NCI-H2196 treated with DMSO at 0.1 percent for 48 hours (cell line): ENCODE data around the gene PLEKHA5.
"Not testable (repeated sequence)": the region's sequence is repeated elsewhere in the genome, so short reads cannot be mapped to it uniquely, and the experiment has no call there.

Experiments used
- DNase-seq: peaks from one replicate; lab custom pipeline; 2025; ENCODE audit not compliant: unreplicated experiment; lab: John Stamatoyannopoulos, UW

PLEKHA5 gene

DNA sequence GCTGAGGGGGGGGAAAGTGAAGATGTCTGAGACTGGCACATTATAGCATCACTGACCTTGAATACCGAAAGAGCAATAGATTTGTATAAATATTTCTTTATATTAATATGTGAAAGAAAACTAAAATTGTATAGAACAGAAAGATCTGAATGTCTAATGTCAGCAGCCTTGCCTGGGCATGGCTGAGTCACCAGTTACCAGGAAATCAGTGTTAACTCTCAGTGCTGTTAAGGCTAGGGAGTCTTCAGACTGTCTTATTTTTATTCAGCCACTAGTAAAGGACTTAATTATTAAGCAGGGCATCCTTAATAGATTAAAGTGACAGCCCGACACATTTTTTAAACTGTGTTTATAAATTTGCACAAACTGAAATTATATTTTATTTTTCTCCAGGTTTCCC is 186.9 kb downstream of the PLEKHA5 start:
- DNase-seq: no peak

DNA sequence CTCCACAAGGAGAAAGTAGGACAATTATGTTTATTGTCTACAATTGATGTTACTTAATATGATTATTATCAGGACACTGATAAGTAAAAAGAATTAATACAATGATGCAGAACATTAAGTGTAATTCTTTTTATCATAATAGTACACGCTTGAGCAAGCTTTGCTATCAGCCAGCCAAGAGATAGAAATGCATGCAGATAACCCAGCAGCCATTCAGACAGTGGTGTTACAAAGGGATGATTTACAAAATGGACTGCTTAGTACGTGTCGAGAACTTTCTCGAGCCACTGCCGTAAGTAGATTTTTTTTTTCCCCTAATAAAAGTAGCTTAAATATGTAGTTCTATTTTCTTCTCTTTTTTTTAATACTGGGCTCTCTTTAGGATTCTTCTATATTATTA is 192.8 kb downstream of the PLEKHA5 start:
- DNase-seq: no peak

DNA sequence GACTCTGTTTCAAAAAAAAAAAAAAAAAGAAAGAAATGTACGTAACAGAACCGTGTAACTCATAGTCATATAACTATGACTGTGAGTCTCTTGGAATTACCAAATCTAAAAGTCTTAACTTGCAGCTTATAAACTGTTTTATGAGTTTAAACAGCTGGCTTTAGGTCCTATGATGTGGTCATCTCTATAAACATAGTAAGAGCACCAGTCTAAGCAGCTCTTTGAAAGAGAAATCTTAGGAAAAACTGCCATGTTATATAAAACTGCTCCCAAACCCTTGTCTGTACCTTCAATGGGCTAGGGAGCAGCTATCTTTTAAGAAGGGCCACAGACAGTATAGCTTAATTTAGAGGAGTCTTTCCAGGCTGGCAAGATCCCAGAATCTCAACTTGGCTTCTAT is 194.3 kb downstream of the PLEKHA5 start:
- no peak for DNase-seq

DNA sequence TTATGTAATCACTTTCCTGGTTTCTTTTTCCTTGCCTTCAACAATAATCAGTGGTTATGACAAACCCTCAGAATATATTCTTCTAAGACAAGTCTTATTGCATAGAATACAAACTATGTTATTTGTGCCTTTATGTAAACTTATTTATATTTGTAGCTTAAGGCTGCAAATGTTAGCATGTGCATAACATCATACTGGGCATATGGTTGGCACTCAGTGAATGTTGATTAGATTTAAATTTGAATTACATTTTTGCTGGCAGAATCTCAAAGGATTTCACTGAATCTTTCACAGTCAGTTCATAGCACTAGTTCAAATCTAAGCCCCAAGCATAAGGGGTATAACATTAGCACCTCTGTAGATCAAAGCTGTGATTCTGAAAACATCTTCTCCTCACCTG is 196.6 kb downstream of the PLEKHA5 start:
- DNase-seq: no peak

GRCh38 chr12:19332196-19332595 is 202.7 kb downstream of the PLEKHA5 start:
- DNase-seq: no peak

DNA sequence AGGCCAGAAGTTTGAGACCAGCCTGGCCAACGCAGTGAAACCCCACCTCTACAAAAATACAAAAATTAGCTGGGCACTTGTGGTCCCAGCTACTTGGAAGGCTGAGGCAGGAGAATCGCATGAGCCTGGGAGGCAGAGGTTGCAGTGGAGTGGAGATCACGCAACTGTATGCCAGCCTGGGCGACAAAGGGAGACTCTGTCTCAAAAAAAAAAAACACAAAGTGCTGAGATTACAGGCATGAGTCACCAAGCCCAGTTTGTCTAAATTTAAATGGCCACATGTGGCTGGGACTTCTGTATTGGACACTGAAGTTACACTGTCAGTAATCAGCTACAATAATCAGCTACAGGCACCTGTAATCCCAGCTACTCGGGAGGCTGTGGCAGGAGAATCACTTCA is 208.9 kb downstream of the PLEKHA5 start:
- DNase-seq: no peak

GRCh38 chr12:19350850-19351249 is 221.3 kb downstream of the PLEKHA5 start:
- DNase-seq: not testable (repeated sequence)

DNA sequence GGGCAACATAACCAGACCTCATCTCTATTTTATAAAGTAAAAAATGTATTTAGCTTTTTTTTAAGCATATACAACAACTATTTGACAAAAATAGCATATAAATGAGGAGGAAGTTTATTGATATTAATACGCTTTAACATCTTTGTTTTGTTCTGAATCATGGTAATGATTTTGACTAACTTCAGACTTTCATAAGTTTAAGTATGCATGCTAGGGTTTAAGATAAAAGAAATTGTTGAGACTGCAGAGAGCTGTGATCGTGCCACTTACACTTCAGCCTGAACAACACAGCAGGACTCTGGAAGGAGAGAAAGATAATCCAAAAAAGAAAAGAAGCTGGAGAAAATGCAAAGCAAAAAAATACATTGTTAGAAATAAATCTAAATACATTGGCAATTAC is 221.8 kb downstream of the PLEKHA5 start:
- DNase-seq: no peak

DNA sequence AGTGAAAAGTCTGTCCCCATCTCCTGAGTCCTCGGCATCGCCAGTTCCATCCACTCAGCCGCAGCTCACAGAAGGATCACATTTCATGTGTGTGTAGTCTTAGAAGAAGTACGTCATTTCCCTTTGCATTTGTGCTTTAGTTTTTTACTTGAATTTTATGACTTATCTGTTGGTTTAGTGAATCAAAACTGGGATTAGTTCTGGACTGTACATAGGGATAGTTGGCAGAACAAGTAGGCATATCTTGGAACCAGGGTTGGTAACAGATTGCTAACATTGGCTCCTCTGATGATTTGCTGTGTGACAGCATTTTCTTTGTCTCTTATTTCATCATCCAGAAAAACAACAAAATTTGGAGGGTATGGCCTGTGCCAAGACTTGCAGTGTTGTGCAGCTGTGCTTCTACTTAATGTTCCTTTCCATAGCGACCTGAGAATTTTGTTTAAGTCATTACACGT is 240.2 kb downstream of the PLEKHA5 start:
- peak; percentile 46 for DNase-seq

DNA sequence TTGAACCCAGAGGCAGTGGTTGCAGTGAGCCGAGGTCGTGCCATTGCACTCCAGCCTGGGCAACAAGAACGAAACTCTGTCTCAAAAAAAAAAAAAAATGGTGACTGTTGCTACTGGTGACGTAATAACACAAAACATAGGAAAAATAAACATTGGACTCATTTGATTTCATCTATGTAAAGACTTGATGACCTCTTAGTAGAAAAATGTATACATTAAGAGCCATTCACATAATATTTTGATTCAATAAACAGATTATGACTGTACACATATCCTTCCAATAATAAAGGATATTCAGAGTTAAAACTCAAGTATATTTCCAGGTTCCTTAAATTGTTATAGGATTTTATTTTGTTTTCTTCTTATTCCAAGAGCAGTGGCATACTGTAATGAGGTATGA is 244.1 kb downstream of the PLEKHA5 start:
- no peak for DNase-seq

DNA sequence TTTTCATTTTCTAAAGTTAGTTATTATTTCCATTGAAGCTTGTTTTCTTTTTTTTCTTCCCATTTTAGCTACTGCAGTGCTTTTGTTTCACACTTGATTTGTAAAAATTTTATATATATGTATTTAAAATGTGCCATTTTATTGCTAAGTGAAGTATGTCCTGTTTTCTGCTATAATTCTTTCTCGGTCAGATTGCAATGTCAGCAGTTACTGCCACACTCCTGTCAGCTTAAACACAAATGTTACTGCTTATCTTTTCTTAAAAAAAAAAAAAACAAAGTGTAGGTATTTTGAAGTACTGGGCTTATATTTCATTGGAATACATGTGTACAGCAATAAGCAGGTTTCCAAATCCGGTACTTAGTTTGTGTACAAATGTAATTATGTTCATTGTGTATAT is 246.4 kb downstream of the PLEKHA5 start:
- no peak for DNase-seq

GRCh38 chr12:19376691-19377090 is 247.2 kb downstream of the PLEKHA5 start:
- no peak for DNase-seq

GRCh38 chr12:19382111-19382526 is 252.6 kb downstream of the PLEKHA5 start:
- peak; percentile 58 for DNase-seq

DNA sequence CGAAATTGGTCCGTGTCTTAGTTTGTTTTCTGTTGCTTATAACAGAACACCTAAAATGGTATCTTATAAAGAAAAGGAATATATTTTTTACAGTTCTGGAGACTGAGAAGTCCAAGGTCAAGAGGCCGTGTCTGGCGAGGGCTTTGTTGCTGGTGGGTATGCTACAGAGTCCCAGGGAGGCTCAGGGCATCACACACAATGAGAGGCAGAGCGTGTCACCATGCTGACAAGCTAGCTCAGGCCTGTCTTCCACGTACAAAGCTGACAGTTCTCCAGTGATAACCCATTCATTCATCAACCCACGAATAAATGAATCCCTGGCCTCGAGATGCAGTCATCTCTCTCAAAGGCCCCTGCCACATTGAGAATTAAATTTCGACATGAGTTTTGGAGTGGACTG is 253.0 kb downstream of the PLEKHA5 start:
- no peak for DNase-seq

GRCh38 chr12:19387161-19387560 is 257.6 kb downstream of the PLEKHA5 start:
- no peak for DNase-seq

DNA sequence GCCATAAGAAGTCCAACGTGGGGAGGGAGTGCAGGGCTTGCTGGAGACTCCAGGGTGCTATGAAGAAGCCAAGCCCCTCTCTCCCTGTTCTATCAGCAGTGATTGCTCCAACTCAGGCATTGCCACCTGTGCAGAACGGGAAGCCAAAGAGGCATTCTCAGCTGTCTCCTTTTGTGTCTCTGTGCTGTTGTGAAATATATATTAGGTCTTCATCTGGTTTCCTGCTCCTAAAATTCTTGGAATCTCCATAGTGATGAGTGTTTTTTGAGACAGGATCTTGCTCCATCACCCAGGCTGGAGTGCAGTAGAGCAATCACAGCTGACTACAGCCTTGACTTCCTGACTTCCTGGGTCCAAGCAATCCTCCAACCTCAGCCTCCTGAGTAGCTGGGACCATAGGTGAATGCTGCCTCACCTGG is 258.6 kb downstream of the PLEKHA5 start:
- DNase-seq: no peak

GRCh38 chr12:19390051-19390598 is 260.6 kb downstream of the PLEKHA5 start:
- no peak for DNase-seq

DNA sequence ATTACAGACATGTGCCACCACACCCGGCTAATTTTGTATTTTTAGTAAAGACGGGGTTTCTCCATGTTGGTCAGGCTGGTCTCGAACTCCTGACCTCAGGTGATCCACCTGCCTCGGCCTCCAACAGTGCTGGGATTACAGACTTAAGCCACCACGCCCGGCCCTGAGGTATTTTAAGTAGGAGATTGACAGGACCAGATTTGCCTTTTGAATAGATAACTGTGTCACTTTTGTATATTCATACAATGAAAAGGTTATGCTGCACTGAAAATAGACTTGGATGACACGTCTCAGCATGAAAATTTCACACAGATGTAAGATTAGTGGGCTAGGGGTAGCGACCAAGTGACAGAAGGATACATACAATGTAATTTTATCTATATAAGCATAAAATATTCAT is 263.1 kb downstream of the PLEKHA5 start:
- not testable (repeated sequence) for DNase-seq

- no peak for DNase-seq
These were observed 264.9 kb downstream of the PLEKHA5 start for GRCh38 chr12:19394385-19394784.

DNA sequence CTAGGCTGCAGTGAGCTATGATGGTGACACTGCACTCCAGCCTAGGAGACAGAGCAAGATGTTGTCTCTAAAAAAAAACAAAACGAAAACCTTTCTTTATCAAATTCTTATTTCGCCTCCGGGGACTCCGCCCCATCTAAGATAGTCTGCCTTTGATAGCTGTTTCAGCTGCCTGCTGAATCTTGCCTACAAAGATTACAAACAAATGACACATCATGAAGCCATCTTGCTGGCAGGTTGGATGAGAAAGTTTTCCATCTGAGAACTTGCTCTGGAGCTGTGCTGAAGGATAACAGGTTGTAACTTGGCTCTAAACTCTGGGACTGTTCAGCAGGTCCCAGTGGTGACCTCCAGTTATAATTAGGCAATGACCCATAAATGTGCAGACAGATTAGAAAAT is 268.0 kb downstream of the PLEKHA5 start:
- DNase-seq: no peak

DNA sequence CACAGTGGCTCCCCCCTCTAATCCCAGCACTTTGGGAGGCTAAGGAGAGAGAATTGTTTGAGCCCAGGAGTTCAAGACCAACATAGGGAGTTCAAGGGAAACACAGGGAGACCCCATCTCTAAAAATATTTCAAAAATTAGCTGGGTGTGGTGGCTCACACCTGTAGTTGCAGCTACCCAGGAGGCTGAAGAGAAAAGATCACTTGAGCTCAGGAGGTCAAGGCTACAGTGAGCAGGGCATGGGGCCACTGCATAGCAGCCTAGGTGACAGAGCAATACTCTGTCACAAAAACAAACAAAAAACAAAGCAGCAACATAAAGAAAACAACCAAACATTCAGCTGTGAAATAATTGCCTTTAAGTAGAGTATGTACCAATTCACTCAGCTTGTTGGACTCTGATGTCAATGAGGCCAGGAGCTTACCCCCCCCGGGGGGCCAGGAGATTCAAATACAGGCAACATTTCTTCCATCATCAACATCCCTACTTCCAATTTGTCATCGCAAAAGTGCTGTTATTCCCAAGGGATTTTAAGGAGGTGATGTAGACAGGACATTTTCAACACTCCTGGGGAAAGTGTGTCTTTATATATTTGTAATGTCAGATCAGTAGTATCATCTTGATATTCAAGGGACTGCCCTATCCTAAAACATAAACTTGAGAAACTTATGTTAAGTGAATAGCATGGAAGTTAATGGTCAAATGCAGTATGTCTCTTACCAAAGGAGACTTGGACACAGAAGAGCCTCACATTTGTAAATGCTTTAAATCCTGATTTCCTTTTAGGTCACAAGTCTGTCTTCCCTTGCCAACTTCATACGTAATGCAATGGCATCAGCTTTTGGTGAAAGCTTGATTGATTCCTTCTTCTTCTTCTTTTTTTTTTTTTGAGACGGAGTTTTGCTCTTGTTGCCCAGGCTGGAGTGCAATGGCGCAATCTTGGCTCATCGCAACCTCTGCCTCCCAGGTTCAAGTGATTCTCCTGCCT is 269.1 kb downstream of the PLEKHA5 start:
- DNase-seq: no peak

DNA sequence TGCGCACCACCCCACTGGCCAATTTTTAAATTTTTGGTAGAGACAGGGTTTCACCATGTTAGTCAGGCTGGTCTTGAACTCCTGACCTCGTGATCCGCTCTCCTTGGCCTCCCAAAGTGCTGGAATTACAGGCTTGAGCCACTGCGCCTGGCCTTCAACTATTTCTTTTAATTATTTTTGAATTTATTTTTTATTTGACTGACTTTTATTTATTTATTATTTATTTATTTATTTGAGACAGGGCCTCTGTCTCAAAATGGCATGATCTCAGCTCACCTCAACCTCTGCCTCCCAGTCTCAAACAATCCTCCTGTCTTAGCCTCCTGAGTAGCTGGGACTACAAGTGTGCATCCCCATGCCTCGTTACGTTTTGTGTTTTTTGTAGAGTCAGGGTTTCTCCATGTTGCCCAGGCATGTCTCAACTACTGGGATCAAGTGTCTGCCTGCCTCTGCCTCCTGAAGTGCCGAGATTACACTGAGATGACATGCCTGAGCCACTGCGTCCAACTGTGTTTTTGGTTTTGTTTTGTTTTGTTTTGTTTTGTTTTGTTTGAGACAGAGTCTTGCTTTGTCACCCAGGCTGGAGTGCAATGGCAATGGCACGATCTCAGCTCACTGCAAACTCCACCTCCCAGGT is 271.2 kb downstream of the PLEKHA5 start:
- DNase-seq: not testable (repeated sequence)
